ENCODE measurements around the gene FAM236D. TPM values are rescaled to one million over a fixed set of nuclear protein-coding genes. Genes with fewer than 3 reads are reported as not detected.
"Not testable (repeated sequence)": the region's sequence is repeated elsewhere in the genome, so short reads cannot be mapped to it uniquely, and the experiment has no call there.

The FAM236D gene
- total and polyA plus RNA-seq, 10 of the 15 experiments (the other 5 are each of a cell fraction or from before 2014, with no cell fraction given) = not detected

- DNase-seq (ENCODE audit: low read depth, low spot score); in situ Hi-C loops (cut with MboI); H2AFZ ChIP-seq (ENCODE audit: control insufficient read depth, low read depth, low read length); RAD21 ChIA-PET (ENCODE audit: unreplicated experiment); intact Hi-C loops (cut with micrococcal nuclease; ENCODE audit: unreplicated experiment); H3K79me2 ChIP-seq (ENCODE audit: control insufficient read depth, insufficient read depth, low read length); H3K9me3 ChIP-seq (replicated peaks; ENCODE audit: control insufficient read depth, insufficient read depth, low read length); H3K4me2 ChIP-seq (ENCODE audit: control insufficient read depth, insufficient read depth); H3K9ac ChIP-seq (ENCODE audit: control insufficient read depth, insufficient read depth, low read length); CTCF ChIA-PET; POLR2A ChIA-PET; H3K4me1 ChIP-seq (ENCODE audit: control insufficient read depth, insufficient read depth, low read length); H4K20me1 ChIP-seq (ENCODE audit: control insufficient read depth, insufficient read depth); FAIRE-seq; H3K4me3 ChIP-seq; SMC1A ChIA-PET (ENCODE audit: uncharacterized antibody, unreplicated experiment); ATAC-seq; H3K27me3 ChIP-seq (replicated peaks in 1 of 2; ENCODE audit: control insufficient read depth in 2 of 2, insufficient read depth in 2 of 2, low read length in 1 of 2); H3K36me3 ChIP-seq (ENCODE audit: control insufficient read depth in 2 of 2, insufficient read depth in 2 of 2, low read length in 1 of 2); BruUV-seq (replicated peaks); H3K27ac ChIP-seq (ENCODE audit: control insufficient read depth, insufficient read depth): not testable (repeated sequence)
- no CpG with 5 or more reads among the region's 6 CpGs for WGBS (ENCODE audit: insufficient coverage, insufficient replicate concordance, low lambda C conversion rate, missing lambda C conversion rate)
Observed at GRCh38 chrX:72778146-72778545, 29.9 kb downstream of the FAM236D start.

DNA sequence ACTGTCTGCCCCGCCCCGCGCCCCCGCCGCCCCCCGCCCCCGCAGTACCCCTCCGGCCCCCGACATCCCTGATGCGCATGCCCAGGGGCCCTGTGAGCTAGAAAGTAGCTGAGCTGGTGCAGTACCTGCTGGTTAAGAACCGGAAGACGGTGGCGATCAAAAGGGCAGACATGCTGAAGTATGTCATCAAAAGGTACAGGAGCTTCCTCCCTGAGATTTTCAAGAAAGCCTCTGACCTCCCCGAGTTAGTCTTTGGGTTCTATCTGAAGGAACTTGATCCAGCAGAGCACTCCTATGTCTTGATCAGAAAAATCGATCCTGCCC lies 30.6 kb downstream of the FAM236D start:
- intact Hi-C loops (cut with micrococcal nuclease; ENCODE audit: unreplicated experiment) = not testable (repeated sequence)

DNA sequence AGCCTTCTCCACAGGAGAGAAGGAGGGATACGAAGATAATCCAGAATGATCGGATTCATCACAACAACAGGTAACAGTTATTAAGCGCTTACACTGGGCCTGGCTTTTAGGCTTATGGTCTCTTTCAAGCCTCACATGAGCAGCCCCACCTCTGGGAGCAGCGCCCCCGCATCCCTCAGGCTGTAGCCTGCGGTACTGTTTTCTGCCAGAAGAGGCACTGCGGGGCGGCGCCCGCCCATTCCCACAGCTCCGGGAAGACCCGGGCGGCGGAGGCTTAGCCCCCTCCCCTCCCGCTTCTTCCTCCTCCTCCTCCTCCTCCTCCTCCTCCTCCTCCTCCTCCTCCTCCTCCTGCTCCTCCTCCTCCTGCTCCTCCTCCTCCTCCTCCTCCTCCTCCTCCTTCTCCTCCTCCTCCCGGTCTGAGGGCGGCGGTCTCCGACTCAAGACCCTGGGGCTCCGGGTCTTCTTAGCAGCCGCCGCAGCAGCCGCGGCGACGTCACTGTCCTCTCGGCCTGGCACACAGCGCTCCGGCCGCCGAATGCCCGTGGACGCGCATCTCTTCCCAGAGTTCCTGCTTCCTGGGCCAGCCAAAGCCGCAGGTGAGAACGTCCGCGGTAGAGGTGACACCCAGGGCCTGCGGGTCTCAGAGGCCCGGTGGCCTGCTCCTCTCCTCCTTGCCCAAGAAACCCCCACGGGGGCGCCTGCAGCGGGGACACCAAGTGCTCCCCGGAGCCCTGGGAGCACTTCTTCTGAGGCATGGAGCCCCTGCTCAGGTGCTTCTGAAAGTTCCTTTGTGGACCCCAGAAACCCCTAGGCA lies 31.1 kb downstream of the FAM236D start, which contains the start of gene DMRTC1B:
Gene DMRTC1B (plus strand): TSS at position 238 of the 814 bp plus-strand sequence. CDS start 68,246 bp downstream, outside the sequence.
- CTCF ChIA-PET; H3K27ac ChIP-seq (ENCODE audit: control insufficient read depth, insufficient read depth); H3K9me3 ChIP-seq (replicated peaks; ENCODE audit: control insufficient read depth, insufficient read depth, low read length); RAD21 ChIA-PET (ENCODE audit: unreplicated experiment); H3K4me1 ChIP-seq (ENCODE audit: control insufficient read depth, insufficient read depth, low read length); H2AFZ ChIP-seq (ENCODE audit: control insufficient read depth, low read depth, low read length); DNase-seq (ENCODE audit: low read depth, low spot score); H4K20me1 ChIP-seq (ENCODE audit: control insufficient read depth, insufficient read depth); H3K27me3 ChIP-seq (replicated peaks in 1 of 2; ENCODE audit: control insufficient read depth in 2 of 2, insufficient read depth in 2 of 2, low read length in 1 of 2); H3K36me3 ChIP-seq (ENCODE audit: control insufficient read depth in 2 of 2, insufficient read depth in 2 of 2, low read length in 1 of 2); SMC1A ChIA-PET (ENCODE audit: uncharacterized antibody, unreplicated experiment); intact Hi-C loops (cut with micrococcal nuclease; ENCODE audit: unreplicated experiment); H3K79me2 ChIP-seq (ENCODE audit: control insufficient read depth, insufficient read depth, low read length); H3K4me3 ChIP-seq; POLR2A ChIA-PET; in situ Hi-C loops (cut with MboI); BruUV-seq (replicated peaks); H3K9ac ChIP-seq (ENCODE audit: control insufficient read depth, insufficient read depth, low read length); H3K4me2 ChIP-seq (ENCODE audit: control insufficient read depth, insufficient read depth): not testable (repeated sequence)
- peak; percentile 88 for ATAC-seq
- peak; percentile 38 for FAIRE-seq
- no CpG with 5 or more reads among the region's 44 CpGs for WGBS (ENCODE audit: insufficient coverage, insufficient replicate concordance, low lambda C conversion rate, missing lambda C conversion rate)

More for the DNA sequence above, 30.6 kb downstream of the FAM236D start:
- RAD21 ChIA-PET (ENCODE audit: unreplicated experiment); H3K4me3 ChIP-seq; H3K9ac ChIP-seq (ENCODE audit: control insufficient read depth, insufficient read depth, low read length); SMC1A ChIA-PET (ENCODE audit: uncharacterized antibody, unreplicated experiment); H4K20me1 ChIP-seq (ENCODE audit: control insufficient read depth, insufficient read depth); DNase-seq (ENCODE audit: low read depth, low spot score); POLR2A ChIA-PET; H3K9me3 ChIP-seq (replicated peaks; ENCODE audit: control insufficient read depth, insufficient read depth, low read length); H3K4me1 ChIP-seq (ENCODE audit: control insufficient read depth, insufficient read depth, low read length); H3K27me3 ChIP-seq (replicated peaks in 1 of 2; ENCODE audit: control insufficient read depth in 2 of 2, insufficient read depth in 2 of 2, low read length in 1 of 2); H3K27ac ChIP-seq (ENCODE audit: control insufficient read depth, insufficient read depth); H3K36me3 ChIP-seq (ENCODE audit: control insufficient read depth in 2 of 2, insufficient read depth in 2 of 2, low read length in 1 of 2); BruUV-seq (replicated peaks); H3K79me2 ChIP-seq (ENCODE audit: control insufficient read depth, insufficient read depth, low read length); CTCF ChIA-PET; H3K4me2 ChIP-seq (ENCODE audit: control insufficient read depth, insufficient read depth); FAIRE-seq; in situ Hi-C loops (cut with MboI); H2AFZ ChIP-seq (ENCODE audit: control insufficient read depth, low read depth, low read length): not testable (repeated sequence)
- WGBS (ENCODE audit: insufficient coverage, insufficient replicate concordance, low lambda C conversion rate, missing lambda C conversion rate) = no CpG with 5 or more reads among the region's 15 CpGs
- ATAC-seq = peak; percentile 73

- H3K4me2 ChIP-seq (ENCODE audit: control insufficient read depth, insufficient read depth); POLR2A ChIA-PET; SMC1A ChIA-PET (ENCODE audit: uncharacterized antibody, unreplicated experiment); FAIRE-seq; H3K36me3 ChIP-seq (ENCODE audit: control insufficient read depth in 2 of 2, insufficient read depth in 2 of 2, low read length in 1 of 2); H3K9ac ChIP-seq (ENCODE audit: control insufficient read depth, insufficient read depth, low read length); ATAC-seq; H3K9me3 ChIP-seq (replicated peaks; ENCODE audit: control insufficient read depth, insufficient read depth, low read length); H3K79me2 ChIP-seq (ENCODE audit: control insufficient read depth, insufficient read depth, low read length); BruUV-seq (replicated peaks); H2AFZ ChIP-seq (ENCODE audit: control insufficient read depth, low read depth, low read length); H3K4me1 ChIP-seq (ENCODE audit: control insufficient read depth, insufficient read depth, low read length); intact Hi-C loops (cut with micrococcal nuclease; ENCODE audit: unreplicated experiment); RAD21 ChIA-PET (ENCODE audit: unreplicated experiment); H4K20me1 ChIP-seq (ENCODE audit: control insufficient read depth, insufficient read depth); H3K27me3 ChIP-seq (replicated peaks in 1 of 2; ENCODE audit: control insufficient read depth in 2 of 2, insufficient read depth in 2 of 2, low read length in 1 of 2); H3K4me3 ChIP-seq; CTCF ChIA-PET; DNase-seq (ENCODE audit: low read depth, low spot score); in situ Hi-C loops (cut with MboI); H3K27ac ChIP-seq (ENCODE audit: control insufficient read depth, insufficient read depth): not testable (repeated sequence)
- WGBS (ENCODE audit: insufficient coverage, insufficient replicate concordance, low lambda C conversion rate, missing lambda C conversion rate) = no CpG with 5 or more reads among the region's 9 CpGs
Observed at GRCh38 chrX:72760454-72760853, 47.6 kb downstream of the FAM236D start.
